Neural progenitor cell (in vitro differentiated cells): ENCODE measurements around the gene TRAF2. TPM values are rescaled to one million over a fixed set of nuclear protein-coding genes. Genes with fewer than 3 reads are reported as not detected.

Source experiments
- DNase-seq: peaks from one replicate; pipeline ENCODE4 v3.0.0-alpha.2; 2016; ENCODE audit warnings: low spot score
- H2AFZ ChIP-seq: fragments of 200-600 bp; sonication (generic); replicated peaks from 2 replicates; pipeline ENCODE4 v1.6.1; 2016; ENCODE audit warnings: antibody characterized with exemption
- H3F3A ChIP-seq: fragments of 200-600 bp; sonication (generic); 2 replicates; pipeline ENCODE4 v1.6.1; 2016; ENCODE audit warnings: antibody characterized with exemption, low read depth
- H3K27ac ChIP-seq: fragments of 200-600 bp; sonication (generic); 2 replicates; pipeline ENCODE4 v1.5.1; 2016; ENCODE audit warnings: mild to moderate bottlenecking
- H3K27me3 ChIP-seq: fragments of 200-600 bp; sonication (generic); 2 replicates; pipeline ENCODE4 v1.6.1; 2016; ENCODE audit warnings: mild to moderate bottlenecking, moderate library complexity
- H3K36me3 ChIP-seq: fragments of 200-600 bp; sonication (generic); 2 replicates; pipeline ENCODE4 v1.5.1; 2016
- H3K4me1 ChIP-seq: fragments of 200-600 bp; sonication (generic); 2 replicates; pipeline ENCODE4 v1.6.1; 2016; ENCODE audit warnings: mixed run types
- H3K4me2 ChIP-seq: fragments of 200-600 bp; sonication (generic); 2 replicates; pipeline ENCODE4 v1.6.1; 2016
- H3K4me3 ChIP-seq: fragments of 200-600 bp; sonication (generic); 2 replicates; pipeline ENCODE4 v1.5.1; 2016
- H3K79me2 ChIP-seq: fragments of 200-600 bp; sonication (generic); 2 replicates; pipeline ENCODE4 v1.6.1; 2016; ENCODE audit warnings: low read depth
- H3K9ac ChIP-seq: fragments of 200-600 bp; sonication (generic); 2 replicates; pipeline ENCODE4 v1.6.1; 2016
- H3K9me3 ChIP-seq: fragments of 200-600 bp; sonication (generic); 2 replicates; pipeline ENCODE4 v1.5.1; 2016; ENCODE audit warnings: low read depth
- H4K20me1 ChIP-seq: fragments of 200-600 bp; sonication (generic); 2 replicates; pipeline ENCODE4 v1.6.1; 2016; ENCODE audit warnings: low read depth
- H3K27ac Mint-ChIP-seq: 3 replicates; pipeline ENCODE4 v1.8.0; 2021; ENCODE audit warnings: mixed read lengths
- H3K27me3 Mint-ChIP-seq: 2 replicates; pipeline ENCODE4 v1.8.0; 2022; ENCODE audit warnings: low read depth, mild to moderate bottlenecking, inconsistent platforms, moderate library complexity, mixed read lengths; ENCODE audit not compliant: insufficient read depth
- H3K36me3 Mint-ChIP-seq: 3 replicates; pipeline ENCODE4 v1.8.0; 2021; ENCODE audit warnings: mixed read lengths
- H3K4me1 Mint-ChIP-seq: 3 replicates; pipeline ENCODE4 v1.8.0; 2021; ENCODE audit warnings: mixed read lengths
- H3K4me3 Mint-ChIP-seq: 3 replicates; pipeline ENCODE4 v1.8.0; 2021; ENCODE audit warnings: mild to moderate bottlenecking, moderate library complexity, mixed read lengths
- H3K9me3 Mint-ChIP-seq: 3 replicates; pipeline ENCODE4 v1.8.0; 2020; ENCODE audit warnings: mixed read lengths
- EZH2 ChIP-seq: fragments of 200-600 bp; sonication (generic); IDR thresholded peaks from 2 replicates; pipeline ENCODE4 v1.6.1; 2017; ENCODE audit warnings: antibody characterized with exemption, mild to moderate bottlenecking, moderate library complexity
- EZH2phosphoT487 ChIP-seq: fragments of 200-600 bp; sonication (generic); IDR thresholded peaks from 2 replicates; pipeline ENCODE4 v1.6.1; 2017; ENCODE audit warnings: antibody characterized with exemption
- total RNA-seq: library from RNA; depleted of rRNA; stranded (reverse); fragments of >200 nt; gene quantifications from 2 replicates; pipeline ENCODE4 v1.2.3, GENCODE V29; 2015; ENCODE audit warnings: low replicate concordance
- TF ChIP-seq, protein P1 (sequence below): fragments of 200-600 bp; sonication (generic); IDR thresholded peaks from 2 replicates; pipeline ENCODE4 v1.5.1; 2017; ENCODE audit warnings: antibody characterized with exemption, mild to moderate bottlenecking

TRAF2 gene
- total RNA-seq, 1 donor from 2014 or later = 16.1 TPM

DNA sequence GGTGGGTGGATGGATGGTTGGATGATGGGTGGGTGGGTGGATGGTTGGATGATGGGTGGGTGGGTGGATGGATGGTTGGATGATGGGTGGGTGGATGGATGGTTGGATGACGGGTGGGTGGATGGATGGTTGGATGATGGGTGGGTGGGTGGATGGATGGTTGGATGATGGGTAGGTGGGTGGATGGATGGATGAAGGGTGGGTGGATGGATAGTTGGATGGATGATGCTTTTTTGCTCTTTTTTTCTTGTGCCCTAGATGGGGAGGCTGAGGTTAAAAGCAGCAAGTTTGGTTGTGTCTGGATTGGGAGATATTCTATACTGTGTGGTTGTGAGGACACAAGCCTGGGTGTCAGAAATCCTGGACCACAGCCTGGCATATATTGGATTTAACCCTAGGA is 71.1 kb downstream of the TRAF2 start:
- peaks cover 3% of the 10 kb centered on the region for H3K36me3 Mint-ChIP-seq
- H3K9me3 ChIP-seq = no peaks in the 10 kb centered on the region

DNA sequence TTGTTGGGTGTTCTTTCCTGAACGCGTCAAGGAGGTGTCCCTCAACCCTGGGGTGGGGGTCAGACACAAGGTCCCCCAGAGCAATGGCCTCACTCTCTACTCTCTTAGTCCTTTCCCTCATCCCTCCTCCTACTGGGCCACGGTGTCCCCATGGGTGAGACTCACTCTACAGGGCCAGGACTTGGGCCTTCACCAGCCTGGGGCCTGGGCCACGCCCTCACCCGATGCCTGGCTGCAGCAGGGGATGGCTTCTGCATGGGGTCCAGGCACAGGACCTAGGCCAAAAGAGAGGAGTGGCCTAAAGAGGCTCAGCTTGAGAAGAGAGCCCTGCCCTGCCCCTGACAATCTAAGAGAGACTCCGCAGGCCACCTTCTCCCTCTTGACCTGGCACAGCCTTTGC is 71.6 kb downstream of the TRAF2 start:
- no peak overlapping the region for H3K4me3 ChIP-seq
- no peaks in the 10 kb centered on the region for H3K36me3 ChIP-seq
- H3K27ac ChIP-seq = no peak overlapping the region
- H3K9me3 Mint-ChIP-seq = no peaks in the 10 kb centered on the region
- no peaks in the 10 kb centered on the region for H3F3A ChIP-seq
- no peaks in the 10 kb centered on the region for H3K4me1 ChIP-seq
- peaks cover 3% of the 10 kb centered on the region for H3K36me3 Mint-ChIP-seq
- no peaks in the 10 kb centered on the region for H3K27me3 ChIP-seq
- no peak overlapping the region for H3K4me2 ChIP-seq
- peaks cover 4% of the 10 kb centered on the region for H3K4me1 Mint-ChIP-seq
- H3K9me3 ChIP-seq = no peaks in the 10 kb centered on the region
- no peak overlapping the region for H3K4me3 Mint-ChIP-seq
- H3K27ac Mint-ChIP-seq = no peak overlapping the region
- H3K9ac ChIP-seq = no peak overlapping the region
- H4K20me1 ChIP-seq = no peaks in the 10 kb centered on the region
- no peak overlapping the region for H2AFZ ChIP-seq
- no peaks in the 10 kb centered on the region for H3K79me2 ChIP-seq
- peaks cover 9% of the 10 kb centered on the region for H3K27me3 Mint-ChIP-seq
- no peak for DNase-seq
- TF ChIP-seq, protein P1, sequence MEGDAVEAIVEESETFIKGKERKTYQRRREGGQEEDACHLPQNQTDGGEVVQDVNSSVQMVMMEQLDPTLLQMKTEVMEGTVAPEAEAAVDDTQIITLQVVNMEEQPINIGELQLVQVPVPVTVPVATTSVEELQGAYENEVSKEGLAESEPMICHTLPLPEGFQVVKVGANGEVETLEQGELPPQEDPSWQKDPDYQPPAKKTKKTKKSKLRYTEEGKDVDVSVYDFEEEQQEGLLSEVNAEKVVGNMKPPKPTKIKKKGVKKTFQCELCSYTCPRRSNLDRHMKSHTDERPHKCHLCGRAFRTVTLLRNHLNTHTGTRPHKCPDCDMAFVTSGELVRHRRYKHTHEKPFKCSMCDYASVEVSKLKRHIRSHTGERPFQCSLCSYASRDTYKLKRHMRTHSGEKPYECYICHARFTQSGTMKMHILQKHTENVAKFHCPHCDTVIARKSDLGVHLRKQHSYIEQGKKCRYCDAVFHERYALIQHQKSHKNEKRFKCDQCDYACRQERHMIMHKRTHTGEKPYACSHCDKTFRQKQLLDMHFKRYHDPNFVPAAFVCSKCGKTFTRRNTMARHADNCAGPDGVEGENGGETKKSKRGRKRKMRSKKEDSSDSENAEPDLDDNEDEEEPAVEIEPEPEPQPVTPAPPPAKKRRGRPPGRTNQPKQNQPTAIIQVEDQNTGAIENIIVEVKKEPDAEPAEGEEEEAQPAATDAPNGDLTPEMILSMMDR = no peak
- TF ChIP-seq EZH2phosphoT487 (no peak), EZH2 (no peak)

More for the DNA sequence above, 71.1 kb downstream of the TRAF2 start:
- H3K79me2 ChIP-seq = no peaks in the 10 kb centered on the region
- no peak overlapping the region for H3K9ac ChIP-seq
- H3K9me3 Mint-ChIP-seq = no peaks in the 10 kb centered on the region
- no peaks in the 10 kb centered on the region for H3K4me1 ChIP-seq
- H3K4me1 Mint-ChIP-seq = peaks cover 2% of the 10 kb centered on the region
- no peaks in the 10 kb centered on the region for H3K27me3 ChIP-seq
- H3K4me3 ChIP-seq = no peak overlapping the region
- no peak overlapping the region for H2AFZ ChIP-seq
- H3K27me3 Mint-ChIP-seq = peaks cover 9% of the 10 kb centered on the region
- no peak overlapping the region for H3K4me3 Mint-ChIP-seq
- H3F3A ChIP-seq = no peaks in the 10 kb centered on the region
- no peak overlapping the region for H3K4me2 ChIP-seq
- no peaks in the 10 kb centered on the region for H3K36me3 ChIP-seq
- DNase-seq = no peak
- H3K27ac ChIP-seq = no peak overlapping the region
- no peaks in the 10 kb centered on the region for H4K20me1 ChIP-seq
- no peak overlapping the region for H3K27ac Mint-ChIP-seq
- TF ChIP-seq EZH2phosphoT487 (no peak), EZH2 (no peak)
- TF ChIP-seq, protein P1 = no peak

- peaks cover 9% of the 10 kb centered on the region for H3K27me3 Mint-ChIP-seq
- H3K4me1 Mint-ChIP-seq = peaks cover 6% of the 10 kb centered on the region
- H3K4me1 ChIP-seq = no peaks in the 10 kb centered on the region
Observed at GRCh38 chr9:136958473-136958872, 72.2 kb downstream of the TRAF2 start.

More at GRCh38 chr9:136958473-136958872, 72.2 kb downstream of the TRAF2 start:
- H3K27me3 ChIP-seq = no peaks in the 10 kb centered on the region
- no peak overlapping the region for H3K9ac ChIP-seq
- H3K4me3 ChIP-seq = no peak overlapping the region
- H3F3A ChIP-seq = no peaks in the 10 kb centered on the region
- no peak overlapping the region for H3K4me2 ChIP-seq
- H2AFZ ChIP-seq = no peak overlapping the region
- H4K20me1 ChIP-seq = no peaks in the 10 kb centered on the region
- no peaks in the 10 kb centered on the region for H3K9me3 ChIP-seq
- TF ChIP-seq, protein P1 = no peak
- TF ChIP-seq EZH2 (no peak), EZH2phosphoT487 (no peak)
- Mint-ChIP-seq H3K9me3 (no peaks in the 10 kb centered on the region), H3K4me3 (no peak overlapping the region), H3K27ac (no peak overlapping the region), H3K36me3 (peaks cover 3% of the 10 kb centered on the region)
- H3K79me2 ChIP-seq = no peaks in the 10 kb centered on the region
- no peak overlapping the region for H3K27ac ChIP-seq
- no peak for DNase-seq
- H3K36me3 ChIP-seq = no peaks in the 10 kb centered on the region
